Measurements from ENCODE around the gene UBR2.

UBR2 gene

DNA sequence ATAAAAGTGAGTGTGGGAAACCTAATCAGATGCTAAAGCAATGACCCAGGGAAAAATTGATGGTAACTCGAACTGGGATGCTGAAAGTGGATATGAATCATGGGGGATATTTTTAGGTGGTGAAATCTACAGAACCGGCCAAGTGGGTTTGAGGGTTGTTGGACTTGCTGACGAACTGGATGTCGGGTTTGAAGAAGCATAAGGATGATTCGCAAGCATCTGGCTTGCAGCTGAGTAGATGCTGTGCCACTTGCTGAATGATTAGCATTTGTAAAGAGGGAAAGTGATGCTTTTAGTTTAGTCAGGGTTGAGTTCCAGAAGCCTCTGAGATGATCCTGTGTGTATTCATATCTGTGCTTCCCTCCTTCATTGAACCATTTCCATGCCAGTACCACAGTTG, 54.9 kb downstream of the UBR2 start:
- H3K36me3 ChIP-seq (ENCODE audit: insufficient read depth, low read length), result peaks cover 49% of the 10 kb centered on the region; the same call in 1 of the 2 replicates
- no peak overlapping the region for H3K9ac ChIP-seq (ENCODE audit: low read depth, low read length, poor library complexity, severe bottlenecking)
- H3K4me1 ChIP-seq (ENCODE audit: insufficient read depth, low read length, poor library complexity, severe bottlenecking), result no peaks in the 10 kb centered on the region
- no peak overlapping the region for H3K4me2 ChIP-seq (ENCODE audit: low read depth, low read length, poor library complexity, severe bottlenecking)
- TF ChIP-seq, protein P1, sequence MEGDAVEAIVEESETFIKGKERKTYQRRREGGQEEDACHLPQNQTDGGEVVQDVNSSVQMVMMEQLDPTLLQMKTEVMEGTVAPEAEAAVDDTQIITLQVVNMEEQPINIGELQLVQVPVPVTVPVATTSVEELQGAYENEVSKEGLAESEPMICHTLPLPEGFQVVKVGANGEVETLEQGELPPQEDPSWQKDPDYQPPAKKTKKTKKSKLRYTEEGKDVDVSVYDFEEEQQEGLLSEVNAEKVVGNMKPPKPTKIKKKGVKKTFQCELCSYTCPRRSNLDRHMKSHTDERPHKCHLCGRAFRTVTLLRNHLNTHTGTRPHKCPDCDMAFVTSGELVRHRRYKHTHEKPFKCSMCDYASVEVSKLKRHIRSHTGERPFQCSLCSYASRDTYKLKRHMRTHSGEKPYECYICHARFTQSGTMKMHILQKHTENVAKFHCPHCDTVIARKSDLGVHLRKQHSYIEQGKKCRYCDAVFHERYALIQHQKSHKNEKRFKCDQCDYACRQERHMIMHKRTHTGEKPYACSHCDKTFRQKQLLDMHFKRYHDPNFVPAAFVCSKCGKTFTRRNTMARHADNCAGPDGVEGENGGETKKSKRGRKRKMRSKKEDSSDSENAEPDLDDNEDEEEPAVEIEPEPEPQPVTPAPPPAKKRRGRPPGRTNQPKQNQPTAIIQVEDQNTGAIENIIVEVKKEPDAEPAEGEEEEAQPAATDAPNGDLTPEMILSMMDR (conservative IDR thresholded peaks at IDR 0.05; ENCODE audit: low read length), result no peak
- no peak for TF ChIP-seq EZH2phosphoT487 (IDR thresholded peaks at IDR 0.05; ENCODE audit: borderline replicate concordance)
- no peaks in the 10 kb centered on the region for H3K27me3 ChIP-seq (ENCODE audit: insufficient read depth, low read length, poor library complexity, severe bottlenecking)
- H3F3A ChIP-seq (ENCODE audit: low read depth), result no peaks in the 10 kb centered on the region
- H2AFZ ChIP-seq (ENCODE audit: low read length), result no peak overlapping the region
- H3K4me3 ChIP-seq (ENCODE audit: low read length, poor library complexity, severe bottlenecking), result no peak overlapping the region
- no peaks in the 10 kb centered on the region for H3K9me2 ChIP-seq (replicated peaks; ENCODE audit: low read depth, low read length)
- H3K9me3 ChIP-seq (ENCODE audit: insufficient read depth, low read depth, low read length), result no peaks in the 10 kb centered on the region
- no peaks in the 10 kb centered on the region for H4K20me1 ChIP-seq (ENCODE audit: insufficient read depth, low read length, poor library complexity, severe bottlenecking)
- H3K79me2 ChIP-seq (ENCODE audit: insufficient read depth, low read length), result no peaks in the 10 kb centered on the region

DNA sequence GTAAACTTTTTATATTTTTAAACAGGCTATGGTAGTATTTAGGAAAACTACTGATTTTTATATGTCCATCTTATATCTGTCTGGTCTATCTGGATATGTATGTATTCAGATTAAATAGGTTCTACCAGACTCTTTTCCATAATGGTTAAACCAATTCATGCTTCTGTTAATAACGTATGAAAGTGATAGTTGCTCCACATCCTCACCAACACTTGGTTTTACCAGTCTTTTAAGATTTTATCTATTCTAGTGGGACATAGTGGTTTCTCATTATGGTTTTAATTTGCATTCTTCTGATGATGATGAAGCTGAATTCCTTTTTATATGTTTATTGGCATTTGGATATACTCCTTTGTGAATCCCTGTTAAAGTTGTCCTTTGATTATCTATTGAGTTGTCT, 56.1 kb downstream of the UBR2 start:
- Histone ChIP-seq H3K9me3 (ENCODE audit: insufficient read depth, low read depth, low read length) (no peaks in the 10 kb centered on the region), H3F3A (ENCODE audit: low read depth) (no peaks in the 10 kb centered on the region), H3K36me3 (ENCODE audit: insufficient read depth, low read length) (peaks cover 51% of the 10 kb centered on the region; the same call in 1 of the 2 replicates), H2AFZ (ENCODE audit: low read length) (no peak overlapping the region), H3K4me1 (ENCODE audit: insufficient read depth, low read length, poor library complexity, severe bottlenecking) (no peaks in the 10 kb centered on the region), H3K27me3 (ENCODE audit: insufficient read depth, low read length, poor library complexity, severe bottlenecking) (no peaks in the 10 kb centered on the region), H4K20me1 (ENCODE audit: insufficient read depth, low read length, poor library complexity, severe bottlenecking) (no peaks in the 10 kb centered on the region), H3K9ac (ENCODE audit: low read depth, low read length, poor library complexity, severe bottlenecking) (no peak overlapping the region), H3K9me2 (replicated peaks; ENCODE audit: low read depth, low read length) (no peaks in the 10 kb centered on the region), H3K4me2 (ENCODE audit: low read depth, low read length, poor library complexity, severe bottlenecking) (no peak overlapping the region), H3K4me3 (ENCODE audit: low read length, poor library complexity, severe bottlenecking) (no peak overlapping the region), H3K79me2 (ENCODE audit: insufficient read depth, low read length) (no peaks in the 10 kb centered on the region)
- TF ChIP-seq, protein P1 (conservative IDR thresholded peaks at IDR 0.05; ENCODE audit: low read length), result no peak
- TF ChIP-seq EZH2phosphoT487 (IDR thresholded peaks at IDR 0.05; ENCODE audit: borderline replicate concordance), result no peak

DNA sequence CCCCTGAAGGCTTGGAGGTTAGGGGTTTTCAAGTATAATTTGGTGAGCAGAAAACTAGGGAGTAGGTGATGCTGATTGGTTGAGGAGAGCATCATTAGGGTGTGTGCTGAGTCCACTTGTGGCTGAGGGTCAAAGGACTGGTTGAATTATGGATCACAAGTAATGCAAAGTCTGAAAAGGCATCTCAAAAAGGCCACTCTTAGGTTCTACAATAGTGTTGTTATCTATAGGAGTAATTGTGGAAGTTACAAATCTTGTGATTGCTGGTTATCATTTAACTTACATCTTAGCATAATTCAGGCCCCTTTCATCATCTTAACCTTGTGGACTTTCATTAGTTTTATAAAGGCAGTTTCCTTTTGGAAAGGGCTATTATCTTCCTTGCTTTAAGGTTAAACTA, 60.8 kb downstream of the UBR2 start:
- H3K4me1 ChIP-seq (ENCODE audit: insufficient read depth, low read length, poor library complexity, severe bottlenecking), result peaks cover 3% of the 10 kb centered on the region
- H3K79me2 ChIP-seq (ENCODE audit: insufficient read depth, low read length), result no peaks in the 10 kb centered on the region
- no peak overlapping the region for H3K9ac ChIP-seq (ENCODE audit: low read depth, low read length, poor library complexity, severe bottlenecking)
- TF ChIP-seq, protein P1 (conservative IDR thresholded peaks at IDR 0.05; ENCODE audit: low read length), result no peak
- TF ChIP-seq EZH2phosphoT487 (IDR thresholded peaks at IDR 0.05; ENCODE audit: borderline replicate concordance), result no peak
- no peaks in the 10 kb centered on the region for H3K9me3 ChIP-seq (ENCODE audit: insufficient read depth, low read depth, low read length)
- no peak overlapping the region for H2AFZ ChIP-seq (ENCODE audit: low read length)
- 0 out of 2 replicates have a peak, but pooled peaks cover 1% of the 10 kb centered on the region for H3F3A ChIP-seq (ENCODE audit: low read depth)
- peaks cover 23% of the 10 kb centered on the region; the same call in 1 of the 2 replicates for H3K36me3 ChIP-seq (ENCODE audit: insufficient read depth, low read length)
- H3K9me2 ChIP-seq (replicated peaks; ENCODE audit: low read depth, low read length), result no peaks in the 10 kb centered on the region
- H3K4me2 ChIP-seq (ENCODE audit: low read depth, low read length, poor library complexity, severe bottlenecking), result no peak overlapping the region
- no peak overlapping the region for H3K4me3 ChIP-seq (ENCODE audit: low read length, poor library complexity, severe bottlenecking)
- no peaks in the 10 kb centered on the region for H3K27me3 ChIP-seq (ENCODE audit: insufficient read depth, low read length, poor library complexity, severe bottlenecking)
- no peaks in the 10 kb centered on the region for H4K20me1 ChIP-seq (ENCODE audit: insufficient read depth, low read length, poor library complexity, severe bottlenecking)

Data from Loucy (cell line).